Endothelial cell (in vitro differentiated cells): ENCODE measurements around the gene CCDC92B. TPM values are rescaled to one million over a fixed set of nuclear protein-coding genes. Genes with fewer than 3 reads are reported as not detected.

Source experiments
- DNase-seq: peaks from one replicate; pipeline ENCODE4 v3.0.0; 2021; ENCODE audit warnings: low spot score
- H3K27ac Mint-ChIP-seq: one replicate; pipeline ENCODE4 v1.8.0; 2021; ENCODE audit warnings: mixed read lengths, inconsistent platforms; ENCODE audit not compliant: unreplicated experiment
- H3K27me3 Mint-ChIP-seq: one replicate; pipeline ENCODE4 v1.8.0; 2021; ENCODE audit warnings: mild to moderate bottlenecking, moderate library complexity, mixed read lengths, inconsistent platforms; ENCODE audit not compliant: unreplicated experiment
- H3K36me3 Mint-ChIP-seq: one replicate; pipeline ENCODE4 v1.8.0; 2021; ENCODE audit warnings: mild to moderate bottlenecking, low read depth, mixed read lengths, inconsistent platforms; ENCODE audit not compliant: unreplicated experiment
- H3K4me1 Mint-ChIP-seq: one replicate; pipeline ENCODE4 v1.8.0; 2021; ENCODE audit warnings: mild to moderate bottlenecking, mixed read lengths, inconsistent platforms; ENCODE audit not compliant: unreplicated experiment
- H3K4me3 Mint-ChIP-seq: one replicate; pipeline ENCODE4 v1.8.0; 2021; ENCODE audit warnings: mild to moderate bottlenecking, mixed read lengths, inconsistent platforms; ENCODE audit not compliant: unreplicated experiment
- H3K9me3 Mint-ChIP-seq: one replicate; pipeline ENCODE4 v1.8.0; 2021; ENCODE audit warnings: mixed read lengths, inconsistent platforms; ENCODE audit not compliant: unreplicated experiment
- total RNA-seq: library from RNA; stranded (reverse); fragmentation: NEBNext Ultra II Directional; extraction: Animal tissue kit (Norgen Biotek cat#: 25700); gene quantifications from one replicate; pipeline ENCODE4 v1.2.1, GENCODE V29; 2021; ENCODE audit not compliant: unreplicated experiment
- TF ChIP-seq, protein P1 (sequence below): fragments of 200-600 bp; sonication (generic); IDR thresholded peaks from one replicate; pipeline ENCODE4 v1.5.0; 2021; ENCODE audit warnings: antibody characterized with exemption; ENCODE audit not compliant: unreplicated experiment

The CCDC92B gene
- total RNA-seq, 1 donor from 2014 or later: 1.9 TPM

DNA sequence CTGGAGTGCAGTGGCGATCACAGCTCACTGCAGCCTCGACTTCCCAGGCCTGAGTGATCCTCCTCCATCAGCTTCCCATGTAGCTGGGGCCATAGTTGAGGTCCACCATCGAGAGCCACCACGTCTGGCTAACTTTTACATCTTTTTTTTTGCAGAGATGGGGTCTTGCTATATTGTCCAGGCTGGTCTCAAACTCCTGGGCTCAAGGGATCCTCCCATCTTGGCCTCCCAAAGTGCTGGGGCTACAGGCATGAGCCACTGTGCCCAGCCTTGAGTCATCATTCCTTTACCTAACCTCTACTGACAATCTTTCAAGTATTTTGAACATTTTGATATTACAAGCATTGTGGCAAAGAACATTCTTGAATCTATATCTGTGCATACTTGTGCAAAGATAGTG, 9.4 kb upstream of the CCDC92B start:
- Mint-ChIP-seq H3K27ac (no peak overlapping the region), H3K4me3 (no peak overlapping the region), H3K36me3 (no peaks in the 10 kb centered on the region), H3K9me3 (no peaks in the 10 kb centered on the region), H3K27me3 (no peaks in the 10 kb centered on the region), H3K4me1 (peaks cover 3% of the 10 kb centered on the region)
- TF ChIP-seq, protein P1, sequence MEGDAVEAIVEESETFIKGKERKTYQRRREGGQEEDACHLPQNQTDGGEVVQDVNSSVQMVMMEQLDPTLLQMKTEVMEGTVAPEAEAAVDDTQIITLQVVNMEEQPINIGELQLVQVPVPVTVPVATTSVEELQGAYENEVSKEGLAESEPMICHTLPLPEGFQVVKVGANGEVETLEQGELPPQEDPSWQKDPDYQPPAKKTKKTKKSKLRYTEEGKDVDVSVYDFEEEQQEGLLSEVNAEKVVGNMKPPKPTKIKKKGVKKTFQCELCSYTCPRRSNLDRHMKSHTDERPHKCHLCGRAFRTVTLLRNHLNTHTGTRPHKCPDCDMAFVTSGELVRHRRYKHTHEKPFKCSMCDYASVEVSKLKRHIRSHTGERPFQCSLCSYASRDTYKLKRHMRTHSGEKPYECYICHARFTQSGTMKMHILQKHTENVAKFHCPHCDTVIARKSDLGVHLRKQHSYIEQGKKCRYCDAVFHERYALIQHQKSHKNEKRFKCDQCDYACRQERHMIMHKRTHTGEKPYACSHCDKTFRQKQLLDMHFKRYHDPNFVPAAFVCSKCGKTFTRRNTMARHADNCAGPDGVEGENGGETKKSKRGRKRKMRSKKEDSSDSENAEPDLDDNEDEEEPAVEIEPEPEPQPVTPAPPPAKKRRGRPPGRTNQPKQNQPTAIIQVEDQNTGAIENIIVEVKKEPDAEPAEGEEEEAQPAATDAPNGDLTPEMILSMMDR: no peak
- DNase-seq: no peak

DNA sequence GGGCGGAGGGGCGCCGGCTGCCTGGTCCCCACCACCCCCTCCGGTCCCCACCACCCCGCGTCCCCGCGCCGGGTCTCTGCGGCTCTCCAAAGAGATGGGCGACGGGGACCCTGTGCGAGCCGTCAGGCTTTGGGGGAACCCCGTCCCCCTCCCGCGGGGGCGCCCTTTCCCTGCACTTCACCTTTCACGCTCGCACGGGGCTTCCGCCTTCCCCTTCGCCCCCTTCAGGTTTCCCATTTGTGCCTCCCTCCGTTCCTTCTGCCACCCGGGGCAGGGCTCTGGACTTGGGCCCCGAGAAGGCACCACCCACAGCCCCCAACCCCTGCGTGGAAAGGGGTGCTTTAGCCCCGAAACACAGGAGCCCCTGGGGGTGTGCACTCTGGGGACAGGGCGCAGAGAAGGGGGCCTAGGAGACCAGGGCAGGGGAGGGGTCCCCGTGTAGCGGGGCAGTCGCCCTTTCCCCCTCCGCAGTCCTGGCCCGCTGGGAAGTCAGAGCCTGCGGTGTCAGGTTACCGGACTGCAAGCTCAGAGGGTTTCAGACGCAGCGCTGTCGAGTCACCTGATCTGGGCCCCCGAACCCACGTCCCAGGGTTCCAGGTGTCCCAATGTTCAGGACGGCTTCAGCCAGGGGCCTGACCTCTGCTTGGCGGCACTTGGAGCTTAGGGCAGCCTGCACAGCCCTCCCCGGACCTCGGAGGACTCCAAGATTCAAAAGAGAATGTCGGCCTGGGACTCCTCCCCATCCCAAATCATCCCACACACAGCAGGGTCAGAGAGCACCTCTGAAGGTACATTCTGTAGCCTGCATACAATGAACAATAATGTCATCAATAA, 6.7 kb upstream of the CCDC92B start:
- Mint-ChIP-seq H3K4me1 (peaks cover 11% of the 10 kb centered on the region), H3K27ac (no peak overlapping the region)

GRCh38 chr17:2751491-2751890, 2.0 kb upstream of the CCDC92B start:
- TF ChIP-seq, protein P1: no peak
- no peaks in the 10 kb centered on the region for H3K36me3 Mint-ChIP-seq
- no peaks in the 10 kb centered on the region for H3K9me3 Mint-ChIP-seq
- DNase-seq: peak; percentile 13
- H3K27ac Mint-ChIP-seq: no peak overlapping the region
- H3K4me1 Mint-ChIP-seq: peaks cover 15% of the 10 kb centered on the region
- H3K4me3 Mint-ChIP-seq: no peak overlapping the region
- peaks cover 3% of the 10 kb centered on the region for H3K27me3 Mint-ChIP-seq

More for the DNA sequence above, 6.7 kb upstream of the CCDC92B start:
- peak overlapping the region; percentile 33 for H3K4me3 Mint-ChIP-seq
- H3K27me3 Mint-ChIP-seq: no peaks in the 10 kb centered on the region
- no peaks in the 10 kb centered on the region for H3K9me3 Mint-ChIP-seq
- DNase-seq: peak; percentile 41
- TF ChIP-seq, protein P1: no peak
- H3K36me3 Mint-ChIP-seq: no peaks in the 10 kb centered on the region

DNA sequence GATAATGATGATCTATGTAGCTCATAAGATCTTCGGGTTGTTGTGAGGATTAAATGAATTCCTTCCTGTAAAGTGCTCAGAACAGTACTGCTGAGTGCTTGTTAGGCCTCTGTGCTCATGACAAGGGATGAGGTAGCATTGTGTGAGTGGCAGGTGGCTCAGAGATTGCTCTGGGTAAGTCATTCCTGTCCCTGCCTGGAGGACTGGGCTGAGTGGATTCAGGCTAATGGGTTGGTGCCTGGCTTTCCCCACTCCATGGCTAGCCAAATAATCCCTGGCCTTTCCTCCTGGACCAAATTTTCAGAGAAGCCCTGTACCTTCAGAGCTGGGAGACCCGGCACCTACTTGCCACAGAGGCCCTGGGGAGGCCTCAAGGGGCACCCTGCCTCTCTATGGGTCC, 1.3 kb upstream of the CCDC92B start:
- Mint-ChIP-seq H3K27me3 (peaks cover 3% of the 10 kb centered on the region), H3K27ac (no peak overlapping the region), H3K4me1 (peaks cover 18% of the 10 kb centered on the region)

DNA sequence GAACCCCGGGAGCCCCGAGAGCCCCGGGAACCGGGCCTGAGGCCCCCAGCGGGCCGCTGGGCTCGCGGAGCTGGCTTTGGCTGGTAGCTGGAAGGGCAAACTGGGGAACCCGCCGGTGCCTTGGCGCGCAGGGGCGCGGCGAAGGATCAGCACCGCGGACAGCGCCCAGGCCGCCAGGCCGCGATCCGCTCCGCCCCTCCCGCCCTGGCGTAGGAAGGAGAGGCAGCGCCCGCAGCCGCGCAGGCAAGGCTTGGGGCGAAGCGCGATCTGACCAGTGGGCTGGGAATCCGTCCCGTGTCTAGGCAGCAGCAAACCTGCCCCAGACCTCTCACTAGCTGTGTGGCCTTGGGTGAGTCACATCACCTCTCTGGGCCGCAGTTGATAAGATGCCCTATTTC, 331 bp upstream of the CCDC92B start:
- Mint-ChIP-seq H3K4me3 (no peak overlapping the region), H3K27ac (no peak overlapping the region), H3K36me3 (no peaks in the 10 kb centered on the region), H3K4me1 (peaks cover 24% of the 10 kb centered on the region), H3K27me3 (peaks cover 7% of the 10 kb centered on the region), H3K9me3 (no peaks in the 10 kb centered on the region)
- TF ChIP-seq, protein P1: no peak
- peak; percentile 91 for DNase-seq

More for the DNA sequence above, 1.3 kb upstream of the CCDC92B start:
- H3K4me3 Mint-ChIP-seq: peak overlapping the region; percentile 70
- DNase-seq: no peak
- TF ChIP-seq, protein P1: no peak
- no peaks in the 10 kb centered on the region for H3K9me3 Mint-ChIP-seq
- H3K36me3 Mint-ChIP-seq: no peaks in the 10 kb centered on the region
